Astrocyte (in vitro differentiated cells and primary cell): Measurements from ENCODE around the gene STK32B.

Experiments used
- CTCF ChIP-seq: IDR thresholded peaks from 2 replicates; pipeline ENCODE4 v1.5.1; 2011; ENCODE audit warnings: low read depth, mild to moderate bottlenecking, inconsistent platforms, low read length, moderate library complexity; ENCODE audit not compliant: insufficient read depth
- EZH2 ChIP-seq: IDR thresholded peaks from 2 replicates; pipeline ENCODE4 v1.6.1; 2012; ENCODE audit warnings: mild to moderate bottlenecking, low read length, inconsistent platforms; ENCODE audit not compliant: insufficient read depth

GRCh38 chr4:5152521-5152920 lies 101.2 kb downstream of the STK32B start:
- TF ChIP-seq CTCF (no peak), EZH2 (no peak)
